Measurements from ENCODE around the gene RNF150. TPM values are rescaled to one million over a fixed set of nuclear protein-coding genes. Genes with fewer than 3 reads are reported as not detected.

The RNF150 gene
- total and polyA plus RNA-seq, 4 donors = 0.27 to 1.4 (median 0.81) TPM

DNA sequence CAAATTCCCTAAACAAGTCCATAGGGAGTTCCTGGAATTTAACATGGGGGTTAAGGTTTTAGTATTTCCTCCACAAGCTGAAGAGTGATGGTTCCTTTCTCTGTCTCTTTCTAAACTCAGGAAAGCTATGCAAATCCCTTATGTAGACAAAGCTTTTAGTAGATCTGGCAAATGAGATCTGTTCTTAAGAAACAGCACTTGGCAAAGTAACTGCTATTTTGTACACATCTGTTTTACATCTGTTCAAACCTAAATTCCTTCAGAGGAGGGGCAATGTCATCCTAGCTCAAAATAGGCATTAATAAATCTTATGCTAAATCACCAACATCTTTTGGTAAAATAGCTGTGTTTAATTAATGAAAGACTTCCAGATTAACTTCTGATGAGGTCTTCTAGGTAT is 239.3 kb downstream of the RNF150 start:
- no peak overlapping the region for H3K27ac ChIP-seq (ENCODE audit: low read depth in 1 of 2, low read length in 2 of 2)
- TF ChIP-seq, protein P1, sequence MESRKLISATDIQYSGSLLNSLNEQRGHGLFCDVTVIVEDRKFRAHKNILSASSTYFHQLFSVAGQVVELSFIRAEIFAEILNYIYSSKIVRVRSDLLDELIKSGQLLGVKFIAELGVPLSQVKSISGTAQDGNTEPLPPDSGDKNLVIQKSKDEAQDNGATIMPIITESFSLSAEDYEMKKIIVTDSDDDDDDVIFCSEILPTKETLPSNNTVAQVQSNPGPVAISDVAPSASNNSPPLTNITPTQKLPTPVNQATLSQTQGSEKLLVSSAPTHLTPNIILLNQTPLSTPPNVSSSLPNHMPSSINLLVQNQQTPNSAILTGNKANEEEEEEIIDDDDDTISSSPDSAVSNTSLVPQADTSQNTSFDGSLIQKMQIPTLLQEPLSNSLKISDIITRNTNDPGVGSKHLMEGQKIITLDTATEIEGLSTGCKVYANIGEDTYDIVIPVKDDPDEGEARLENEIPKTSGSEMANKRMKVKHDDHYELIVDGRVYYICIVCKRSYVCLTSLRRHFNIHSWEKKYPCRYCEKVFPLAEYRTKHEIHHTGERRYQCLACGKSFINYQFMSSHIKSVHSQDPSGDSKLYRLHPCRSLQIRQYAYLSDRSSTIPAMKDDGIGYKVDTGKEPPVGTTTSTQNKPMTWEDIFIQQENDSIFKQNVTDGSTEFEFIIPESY (IDR thresholded peaks at IDR 0.05) = no peak
- no peak for TF ChIP-seq RXRA (IDR thresholded peaks at IDR 0.05)
- TF ChIP-seq GABPA (IDR thresholded peaks at IDR 0.05 in 1 of 2, conservative IDR thresholded peaks at IDR 0.05 in 1 of 2) = no peak
- no peak for TF ChIP-seq SP1 (IDR thresholded peaks at IDR 0.05)
- no peak for TF ChIP-seq EGR1 (IDR thresholded peaks at IDR 0.05; ENCODE audit: low read depth in 2 of 2)
- TF ChIP-seq FOXA1 (IDR thresholded peaks at IDR 0.05) = no peak
- no peak for TF ChIP-seq TAF1 (conservative IDR thresholded peaks at IDR 0.05)
- H3K36me3 ChIP-seq (ENCODE audit: control insufficient read depth in 4 of 4, insufficient read depth in 3 of 4, low read depth in 1 of 4, low read length in 3 of 4) = no peaks in the 10 kb centered on the region
- peaks cover 0 to 5% (median 0%) of the 10 kb centered on the region in 4 donors for H3K27me3 ChIP-seq (ENCODE audit: control insufficient read depth in 4 of 4, insufficient read depth in 4 of 4, low read length in 3 of 4)
- no peak for DNase-seq (ENCODE audit: low spot score)
- no peak overlapping the region for H3K4me3 ChIP-seq (ENCODE audit: low read depth in 1 of 3, low read length in 3 of 3)
- no peak overlapping the region for H3K9ac ChIP-seq (ENCODE audit: low read depth in 1 of 2, low read length in 2 of 2)
- H3K9me3 ChIP-seq (ENCODE audit: control insufficient read depth in 4 of 4, low read length in 3 of 4) = no peaks in the 10 kb centered on the region
- no peaks in the 10 kb centered on the region for H3K4me1 ChIP-seq (ENCODE audit: control insufficient read depth in 4 of 4, insufficient read depth in 4 of 4, low read length in 3 of 4)

DNA sequence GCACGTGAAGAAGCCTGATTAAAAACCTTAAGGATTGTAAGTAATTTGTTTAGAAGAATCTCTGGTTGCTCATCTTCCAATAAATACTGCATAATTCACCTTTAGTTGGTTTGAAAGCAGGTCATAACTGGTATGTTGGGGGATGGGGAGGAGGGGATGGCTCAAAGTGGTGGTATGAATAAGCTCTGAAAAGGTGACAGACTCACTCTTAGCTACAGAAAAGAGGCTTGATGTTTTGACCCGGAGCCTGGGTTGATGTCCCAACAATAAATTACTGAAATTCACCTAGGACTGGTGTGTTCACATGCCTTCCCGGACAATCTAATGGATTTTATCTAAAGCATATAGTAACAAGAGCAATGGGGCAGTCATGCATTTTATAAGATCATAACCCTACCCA is 245.2 kb downstream of the RNF150 start:
- Histone ChIP-seq H3K4me3 (ENCODE audit: low read depth in 1 of 3, low read length in 3 of 3) (no peak overlapping the region), H3K4me1 (ENCODE audit: control insufficient read depth in 4 of 4, insufficient read depth in 4 of 4, low read length in 3 of 4) (no peaks in the 10 kb centered on the region), H3K9me3 (ENCODE audit: control insufficient read depth in 4 of 4, low read length in 3 of 4) (no peaks in the 10 kb centered on the region), H3K9ac (ENCODE audit: low read depth in 1 of 2, low read length in 2 of 2) (no peak overlapping the region), H3K27me3 (ENCODE audit: control insufficient read depth in 4 of 4, insufficient read depth in 4 of 4, low read length in 3 of 4) (peaks cover 0 to 5% (median 0%) of the 10 kb centered on the region in 4 donors), H3K27ac (ENCODE audit: low read depth in 1 of 2, low read length in 2 of 2) (no peak overlapping the region), H3K36me3 (ENCODE audit: control insufficient read depth in 4 of 4, insufficient read depth in 3 of 4, low read depth in 1 of 4, low read length in 3 of 4) (no peaks in the 10 kb centered on the region)
- 60% methylated on average over 3 of the region's 3 CpGs for WGBS
- TF ChIP-seq HNF4A (conservative IDR thresholded peaks at IDR 0.05) (no peak), GABPA (IDR thresholded peaks at IDR 0.05 in 1 of 2, conservative IDR thresholded peaks at IDR 0.05 in 1 of 2) (no peak), YY1 (IDR thresholded peaks at IDR 0.05) (no peak), JUND (IDR thresholded peaks at IDR 0.05) (no peak), HNF4G (IDR thresholded peaks at IDR 0.05) (no peak), NR2F2 (IDR thresholded peaks at IDR 0.05) (no peak), EGR1 (IDR thresholded peaks at IDR 0.05; ENCODE audit: low read depth in 2 of 2) (no peak), FOXA2 (IDR thresholded peaks at IDR 0.05) (no peak), SP1 (IDR thresholded peaks at IDR 0.05) (no peak)
- TF ChIP-seq, protein P2, sequence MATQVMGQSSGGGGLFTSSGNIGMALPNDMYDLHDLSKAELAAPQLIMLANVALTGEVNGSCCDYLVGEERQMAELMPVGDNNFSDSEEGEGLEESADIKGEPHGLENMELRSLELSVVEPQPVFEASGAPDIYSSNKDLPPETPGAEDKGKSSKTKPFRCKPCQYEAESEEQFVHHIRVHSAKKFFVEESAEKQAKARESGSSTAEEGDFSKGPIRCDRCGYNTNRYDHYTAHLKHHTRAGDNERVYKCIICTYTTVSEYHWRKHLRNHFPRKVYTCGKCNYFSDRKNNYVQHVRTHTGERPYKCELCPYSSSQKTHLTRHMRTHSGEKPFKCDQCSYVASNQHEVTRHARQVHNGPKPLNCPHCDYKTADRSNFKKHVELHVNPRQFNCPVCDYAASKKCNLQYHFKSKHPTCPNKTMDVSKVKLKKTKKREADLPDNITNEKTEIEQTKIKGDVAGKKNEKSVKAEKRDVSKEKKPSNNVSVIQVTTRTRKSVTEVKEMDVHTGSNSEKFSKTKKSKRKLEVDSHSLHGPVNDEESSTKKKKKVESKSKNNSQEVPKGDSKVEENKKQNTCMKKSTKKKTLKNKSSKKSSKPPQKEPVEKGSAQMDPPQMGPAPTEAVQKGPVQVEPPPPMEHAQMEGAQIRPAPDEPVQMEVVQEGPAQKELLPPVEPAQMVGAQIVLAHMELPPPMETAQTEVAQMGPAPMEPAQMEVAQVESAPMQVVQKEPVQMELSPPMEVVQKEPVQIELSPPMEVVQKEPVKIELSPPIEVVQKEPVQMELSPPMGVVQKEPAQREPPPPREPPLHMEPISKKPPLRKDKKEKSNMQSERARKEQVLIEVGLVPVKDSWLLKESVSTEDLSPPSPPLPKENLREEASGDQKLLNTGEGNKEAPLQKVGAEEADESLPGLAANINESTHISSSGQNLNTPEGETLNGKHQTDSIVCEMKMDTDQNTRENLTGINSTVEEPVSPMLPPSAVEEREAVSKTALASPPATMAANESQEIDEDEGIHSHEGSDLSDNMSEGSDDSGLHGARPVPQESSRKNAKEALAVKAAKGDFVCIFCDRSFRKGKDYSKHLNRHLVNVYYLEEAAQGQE (IDR thresholded peaks at IDR 0.05) = no peak
- TF ChIP-seq, protein P3, sequence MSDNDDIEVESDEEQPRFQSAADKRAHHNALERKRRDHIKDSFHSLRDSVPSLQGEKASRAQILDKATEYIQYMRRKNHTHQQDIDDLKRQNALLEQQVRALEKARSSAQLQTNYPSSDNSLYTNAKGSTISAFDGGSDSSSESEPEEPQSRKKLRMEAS (IDR thresholded peaks at IDR 0.05) = no peak
- TF ChIP-seq, protein P1 (IDR thresholded peaks at IDR 0.05) = no peak
- TF ChIP-seq, protein P4, sequence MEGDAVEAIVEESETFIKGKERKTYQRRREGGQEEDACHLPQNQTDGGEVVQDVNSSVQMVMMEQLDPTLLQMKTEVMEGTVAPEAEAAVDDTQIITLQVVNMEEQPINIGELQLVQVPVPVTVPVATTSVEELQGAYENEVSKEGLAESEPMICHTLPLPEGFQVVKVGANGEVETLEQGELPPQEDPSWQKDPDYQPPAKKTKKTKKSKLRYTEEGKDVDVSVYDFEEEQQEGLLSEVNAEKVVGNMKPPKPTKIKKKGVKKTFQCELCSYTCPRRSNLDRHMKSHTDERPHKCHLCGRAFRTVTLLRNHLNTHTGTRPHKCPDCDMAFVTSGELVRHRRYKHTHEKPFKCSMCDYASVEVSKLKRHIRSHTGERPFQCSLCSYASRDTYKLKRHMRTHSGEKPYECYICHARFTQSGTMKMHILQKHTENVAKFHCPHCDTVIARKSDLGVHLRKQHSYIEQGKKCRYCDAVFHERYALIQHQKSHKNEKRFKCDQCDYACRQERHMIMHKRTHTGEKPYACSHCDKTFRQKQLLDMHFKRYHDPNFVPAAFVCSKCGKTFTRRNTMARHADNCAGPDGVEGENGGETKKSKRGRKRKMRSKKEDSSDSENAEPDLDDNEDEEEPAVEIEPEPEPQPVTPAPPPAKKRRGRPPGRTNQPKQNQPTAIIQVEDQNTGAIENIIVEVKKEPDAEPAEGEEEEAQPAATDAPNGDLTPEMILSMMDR (IDR thresholded peaks at IDR 0.05; ENCODE audit: low read depth, low read length, missing input control) = no peak
- TF ChIP-seq, protein P5, sequence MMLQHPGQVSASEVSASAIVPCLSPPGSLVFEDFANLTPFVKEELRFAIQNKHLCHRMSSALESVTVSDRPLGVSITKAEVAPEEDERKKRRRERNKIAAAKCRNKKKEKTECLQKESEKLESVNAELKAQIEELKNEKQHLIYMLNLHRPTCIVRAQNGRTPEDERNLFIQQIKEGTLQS (IDR thresholded peaks at IDR 0.05) = no peak
- DNase-seq (ENCODE audit: low spot score) = no peak
